NCI-H460 (cell line): ENCODE results near the gene BIN1. TPM values are rescaled to one million over a fixed set of nuclear protein-coding genes. Genes with fewer than 3 reads are reported as not detected.
"Not testable (repeated sequence)": the region's sequence is repeated elsewhere in the genome, so short reads cannot be mapped to it uniquely, and the experiment has no call there.

Source experiments
- DNase-seq: peaks from one replicate; pipeline ENCODE4 v3.0.0-alpha.2; 2016; ENCODE audit warnings: low read depth; ENCODE audit errors: extremely low read depth
- total RNA-seq: library from RNA; depleted of rRNA; stranded (reverse); fragments of >200 nt; shearing (Covaris generic); gene quantifications from 2 replicates; pipeline ENCODE4 v1.2.3, GENCODE V29; 2014

Gene BIN1
- total RNA-seq, 1 experiment from 2014 or later = 50.7 TPM

- no peak for DNase-seq
These were observed 28.2 kb upstream of the BIN1 start for GRCh38 chr2:127134833-127135830.

GRCh38 chr2:127134235-127134634 lies 27.3 kb upstream of the BIN1 start:
- DNase-seq = no peak

GRCh38 chr2:127133793-127134192 lies 26.8 kb upstream of the BIN1 start:
- no peak for DNase-seq

- no peak for DNase-seq
These were observed 23.5 kb upstream of the BIN1 start for GRCh38 chr2:127130421-127130820.

- DNase-seq = no peak
These were observed 23.0 kb upstream of the BIN1 start for GRCh38 chr2:127129937-127130336.

GRCh38 chr2:127128445-127128904 lies 21.5 kb upstream of the BIN1 start:
- no peak for DNase-seq

- no peak for DNase-seq
These were observed 18.9 kb upstream of the BIN1 start for GRCh38 chr2:127125821-127126220.

GRCh38 chr2:127124426-127124825 lies 17.5 kb upstream of the BIN1 start:
- no peak for DNase-seq

GRCh38 chr2:127122361-127123027 lies 15.5 kb upstream of the BIN1 start:
- no peak for DNase-seq

GRCh38 chr2:127121776-127122176 lies 14.8 kb upstream of the BIN1 start:
- DNase-seq = no peak

GRCh38 chr2:127121353-127121752 lies 14.4 kb upstream of the BIN1 start:
- no peak for DNase-seq

GRCh38 chr2:127120408-127120807 lies 13.5 kb upstream of the BIN1 start:
- not testable (repeated sequence) for DNase-seq

GRCh38 chr2:127118467-127118866 lies 11.5 kb upstream of the BIN1 start:
- no peak for DNase-seq

GRCh38 chr2:127118038-127118437 lies 11.1 kb upstream of the BIN1 start:
- DNase-seq = no peak

GRCh38 chr2:127117603-127118002 lies 10.6 kb upstream of the BIN1 start:
- no peak for DNase-seq

- DNase-seq = no peak
These were observed 8.7 kb upstream of the BIN1 start for GRCh38 chr2:127115471-127116199.

GRCh38 chr2:127110985-127111384 lies 4.0 kb upstream of the BIN1 start:
- DNase-seq = no peak

- DNase-seq = no peak
These were observed 1.2 kb upstream of the BIN1 start for GRCh38 chr2:127108090-127108523.

GRCh38 chr2:127107622-127107999 lies 657 bp upstream of the BIN1 start:
- peak; percentile 18 for DNase-seq

- peak; percentile 6 for DNase-seq
These were observed 430 bp downstream of the BIN1 start for GRCh38 chr2:127106457-127106990.
